BJ (cell line): ENCODE data around the gene RALGAPB. TPM values are rescaled to one million over a fixed set of nuclear protein-coding genes. Genes with fewer than 3 reads are reported as not detected.

Source experiments
- CTCF ChIA-PET: fragments of 350-600 bp; formaldehyde crosslinking; extraction: SDS; loops from one replicate; lab custom pipeline; 2021; ENCODE audit warnings: antibody characterized with exemption, inconsistent platforms; lab: Yijun Ruan, JAX
- POLR2A ChIA-PET: fragments of 300-600 bp; sonication (Branson Sonifier 250); formaldehyde crosslinking; extraction: SDS; loops from one replicate; lab custom pipeline; 2021; ENCODE audit warnings: antibody characterized with exemption; lab: Charles Lee
- DNase-seq: peaks from one replicate; pipeline ENCODE4 v3.0.0-alpha.2; 2011; ENCODE audit warnings: low read depth
- H3K27me3 ChIP-seq: 2 replicates; pipeline ENCODE4 v1.6.0; 2011; ENCODE audit warnings: low read length; ENCODE audit not compliant: control insufficient read depth, insufficient read depth
- H3K36me3 ChIP-seq: 2 replicates; pipeline ENCODE4 v1.5.1; 2011; ENCODE audit warnings: low read length; ENCODE audit not compliant: control insufficient read depth, insufficient read depth
- H3K4me3 ChIP-seq: 2 replicates; pipeline ENCODE4 v1.5.1; 2011; ENCODE audit warnings: low read depth, mild to moderate bottlenecking, control low read depth, low read length
- polyA plus RNA-seq: library from polyadenylated mRNA; depleted of rRNA; stranded (reverse); fragments of >200 nt; gene quantifications from 2 replicates; pipeline ENCODE4 v1.2.3, GENCODE V29; 2011
- TF ChIP-seq, protein P1 (sequence below): IDR thresholded peaks from 2 replicates; pipeline ENCODE4 v1.5.1; 2011; ENCODE audit warnings: low read depth, mild to moderate bottlenecking, control low read depth, inconsistent platforms, low read length, moderate library complexity; ENCODE audit not compliant: insufficient read depth

The RALGAPB gene
- polyA plus RNA-seq, 1 experiment, result 14.8 TPM

DNA sequence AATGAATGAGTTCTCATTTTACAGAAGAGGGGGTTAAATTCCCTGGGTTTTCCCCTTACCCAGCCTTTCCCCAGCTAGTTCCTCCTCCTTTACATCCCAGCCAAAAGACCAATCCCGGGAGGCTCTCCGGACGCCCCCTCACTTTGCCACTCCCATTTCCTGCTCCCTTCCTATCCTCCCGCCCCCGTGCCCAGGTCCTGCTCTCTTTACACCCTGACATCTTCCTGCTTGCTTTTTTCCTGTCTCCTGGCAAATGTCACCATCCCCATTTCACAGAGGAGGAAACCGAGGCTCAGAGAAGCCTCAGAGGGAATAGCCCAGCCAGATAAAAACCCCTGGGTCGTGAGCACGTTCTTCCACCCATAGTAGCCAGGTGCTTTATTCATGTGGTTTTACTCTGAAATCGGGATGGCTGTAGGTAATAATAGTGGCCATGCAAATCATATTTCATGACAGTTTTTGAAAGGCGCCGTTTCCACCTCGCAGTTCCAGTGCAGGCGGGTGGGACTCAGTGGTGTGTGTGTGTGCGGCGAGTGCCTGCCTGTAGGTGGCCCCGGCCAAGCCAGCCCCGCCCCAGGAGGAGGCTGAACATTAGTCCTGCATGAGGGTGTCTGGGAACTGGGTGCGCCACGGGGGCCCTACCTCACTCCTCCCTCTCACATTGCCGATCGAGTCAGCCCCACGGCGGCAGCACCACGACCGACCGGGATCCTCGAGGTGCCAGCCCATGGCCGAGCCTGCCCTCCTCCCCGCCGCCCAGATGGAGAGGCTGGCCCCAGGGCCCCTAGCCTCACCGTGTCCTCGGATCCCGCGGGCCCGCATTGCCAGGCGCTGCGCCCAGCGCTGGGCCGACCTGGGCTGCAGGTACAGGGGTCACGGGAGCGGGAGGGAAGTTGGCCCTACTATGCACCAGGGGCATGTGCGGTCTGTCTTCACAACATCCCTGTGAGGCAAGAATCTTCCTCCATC, 128.9 kb downstream of the RALGAPB start, which contains the start of gene ARHGAP40:
ARHGAP40 (plus strand) TSS at position 594 of the 969 bp plus-strand sequence.
- Histone ChIP-seq H3K27me3 (peaks cover 18% of the 10 kb centered on the region), H3K36me3 (no peaks in the 10 kb centered on the region), H3K4me3 (peak within 1 kb of the TSS; percentile 12; the same call in 1 of the 2 replicates)
- CTCF ChIA-PET, result no interaction called here
- TF ChIP-seq, protein P1, sequence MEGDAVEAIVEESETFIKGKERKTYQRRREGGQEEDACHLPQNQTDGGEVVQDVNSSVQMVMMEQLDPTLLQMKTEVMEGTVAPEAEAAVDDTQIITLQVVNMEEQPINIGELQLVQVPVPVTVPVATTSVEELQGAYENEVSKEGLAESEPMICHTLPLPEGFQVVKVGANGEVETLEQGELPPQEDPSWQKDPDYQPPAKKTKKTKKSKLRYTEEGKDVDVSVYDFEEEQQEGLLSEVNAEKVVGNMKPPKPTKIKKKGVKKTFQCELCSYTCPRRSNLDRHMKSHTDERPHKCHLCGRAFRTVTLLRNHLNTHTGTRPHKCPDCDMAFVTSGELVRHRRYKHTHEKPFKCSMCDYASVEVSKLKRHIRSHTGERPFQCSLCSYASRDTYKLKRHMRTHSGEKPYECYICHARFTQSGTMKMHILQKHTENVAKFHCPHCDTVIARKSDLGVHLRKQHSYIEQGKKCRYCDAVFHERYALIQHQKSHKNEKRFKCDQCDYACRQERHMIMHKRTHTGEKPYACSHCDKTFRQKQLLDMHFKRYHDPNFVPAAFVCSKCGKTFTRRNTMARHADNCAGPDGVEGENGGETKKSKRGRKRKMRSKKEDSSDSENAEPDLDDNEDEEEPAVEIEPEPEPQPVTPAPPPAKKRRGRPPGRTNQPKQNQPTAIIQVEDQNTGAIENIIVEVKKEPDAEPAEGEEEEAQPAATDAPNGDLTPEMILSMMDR, result peak; percentile 45
- no peak for DNase-seq
- POLR2A ChIA-PET, result no interaction called here

DNA sequence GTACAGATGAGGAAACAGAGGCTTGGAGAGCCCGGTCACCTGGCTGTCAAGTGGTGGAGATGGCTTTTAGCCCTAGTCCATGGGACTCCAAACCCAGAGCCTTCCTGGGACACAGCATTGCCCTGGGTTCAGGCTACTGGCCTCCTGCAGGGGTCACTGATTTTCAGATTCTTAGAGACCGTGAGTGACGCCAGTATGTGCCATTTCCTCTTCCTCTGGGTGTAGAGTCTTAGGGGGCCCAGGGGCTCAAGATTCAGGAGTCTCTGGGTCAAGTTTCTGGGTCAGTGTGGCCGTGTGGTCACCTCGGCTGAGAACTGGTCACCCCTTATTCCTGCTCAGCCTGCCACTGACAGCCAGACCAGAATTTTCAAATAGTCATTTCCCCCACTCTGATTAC, 129.5 kb downstream of the RALGAPB start:
- CTCF ChIA-PET, result no interaction called here
- Histone ChIP-seq H3K4me3 (no peak overlapping the region), H3K36me3 (no peaks in the 10 kb centered on the region), H3K27me3 (peaks cover 21% of the 10 kb centered on the region)
- POLR2A ChIA-PET, result no interaction called here
- no peak for DNase-seq
- TF ChIP-seq, protein P1, result no peak

DNA sequence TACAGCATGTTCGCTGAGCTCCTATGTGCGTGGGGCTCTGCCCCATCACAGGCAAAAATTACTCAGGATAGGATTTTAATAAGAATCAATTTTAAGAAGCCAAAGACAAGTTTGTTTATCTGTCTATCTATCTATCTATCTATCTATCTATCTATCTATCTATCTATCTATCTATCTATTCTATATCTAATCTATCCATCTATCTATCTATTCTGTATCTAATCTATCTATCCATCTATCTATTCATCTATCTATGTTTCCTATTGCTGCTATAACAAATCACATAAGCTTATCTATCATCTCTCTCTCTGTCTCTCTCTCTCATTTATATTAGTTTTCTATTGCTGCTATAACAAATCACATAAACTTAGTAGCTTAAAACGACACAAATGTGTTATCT, 130.6 kb downstream of the RALGAPB start:
- Histone ChIP-seq H3K27me3 (peaks cover 21% of the 10 kb centered on the region), H3K36me3 (no peaks in the 10 kb centered on the region), H3K4me3 (no peak overlapping the region)
- CTCF ChIA-PET, result interaction anchor here (1.5 to 1.7 kb wide), 2 partner anchors 10 to 14 kb away, joined by 4 to 5 read pairs; no protein-coding TSS in a partner anchor
- DNase-seq, result no peak
- POLR2A ChIA-PET, result no interaction called here
- TF ChIP-seq, protein P1, result no peak

DNA sequence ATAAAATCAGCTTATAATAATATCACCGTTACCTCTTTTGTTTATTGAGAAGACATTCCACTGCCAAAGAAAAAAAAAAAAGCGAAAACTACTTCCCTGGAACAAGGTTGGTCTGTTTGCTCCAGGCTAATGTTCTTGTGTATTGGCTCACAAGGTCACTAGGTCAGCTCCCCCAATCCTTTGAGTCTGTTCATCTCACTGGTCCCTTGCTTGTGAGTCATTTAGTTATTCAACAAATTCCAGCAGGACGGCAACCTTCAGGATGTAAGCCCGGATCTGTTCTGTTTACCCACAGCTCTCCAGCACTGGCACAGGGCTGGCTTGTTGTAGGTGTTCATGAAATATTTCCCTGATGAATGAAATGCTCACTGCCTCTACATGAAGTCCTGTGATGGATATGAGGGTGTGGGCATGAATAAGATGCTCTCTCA, 132.2 kb downstream of the RALGAPB start:
- no peaks in the 10 kb centered on the region for H3K36me3 ChIP-seq
- ChIA-PET CTCF (no interaction called here), POLR2A (no interaction called here)
- peaks cover 18% of the 10 kb centered on the region for H3K27me3 ChIP-seq
- no peak for DNase-seq
- no peak overlapping the region for H3K4me3 ChIP-seq
- TF ChIP-seq, protein P1, result no peak

DNA sequence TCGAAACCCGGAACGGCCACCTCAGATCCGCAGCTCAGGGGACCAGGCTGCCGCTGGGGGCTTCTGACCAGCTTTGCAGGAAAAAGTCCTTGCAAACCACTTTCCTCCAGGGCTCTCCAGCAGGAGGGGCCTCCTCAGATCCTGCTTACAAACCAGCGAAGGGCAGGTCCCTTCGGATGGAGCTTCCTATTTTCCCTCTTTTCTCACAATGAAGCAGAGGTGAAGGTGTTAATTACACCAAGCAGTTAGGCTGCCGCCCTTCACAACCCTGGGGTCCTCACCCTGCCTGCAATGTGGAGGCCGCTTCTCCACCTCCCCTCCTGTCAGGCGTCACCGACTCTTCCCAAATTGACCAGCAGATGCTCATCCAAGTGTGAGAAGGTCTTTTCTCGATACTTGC, 134.7 kb downstream of the RALGAPB start:
- peaks cover 6% of the 10 kb centered on the region for H3K27me3 ChIP-seq
- POLR2A ChIA-PET, result no interaction called here
- no peak overlapping the region for H3K4me3 ChIP-seq
- DNase-seq, result no peak
- CTCF ChIA-PET, result no interaction called here
- TF ChIP-seq, protein P1, result no peak
- H3K36me3 ChIP-seq, result no peaks in the 10 kb centered on the region
